Measurements from ENCODE around the gene ZC3HAV1. TPM values are rescaled to one million over a fixed set of nuclear protein-coding genes. Genes with fewer than 3 reads are reported as not detected.
"Not testable (repeated sequence)": the region's sequence is repeated elsewhere in the genome, so short reads cannot be mapped to it uniquely, and the experiment has no call there.

Gene ZC3HAV1
- total RNA-seq, 1 experiment from 2014 or later, result 23.4 TPM

DNA sequence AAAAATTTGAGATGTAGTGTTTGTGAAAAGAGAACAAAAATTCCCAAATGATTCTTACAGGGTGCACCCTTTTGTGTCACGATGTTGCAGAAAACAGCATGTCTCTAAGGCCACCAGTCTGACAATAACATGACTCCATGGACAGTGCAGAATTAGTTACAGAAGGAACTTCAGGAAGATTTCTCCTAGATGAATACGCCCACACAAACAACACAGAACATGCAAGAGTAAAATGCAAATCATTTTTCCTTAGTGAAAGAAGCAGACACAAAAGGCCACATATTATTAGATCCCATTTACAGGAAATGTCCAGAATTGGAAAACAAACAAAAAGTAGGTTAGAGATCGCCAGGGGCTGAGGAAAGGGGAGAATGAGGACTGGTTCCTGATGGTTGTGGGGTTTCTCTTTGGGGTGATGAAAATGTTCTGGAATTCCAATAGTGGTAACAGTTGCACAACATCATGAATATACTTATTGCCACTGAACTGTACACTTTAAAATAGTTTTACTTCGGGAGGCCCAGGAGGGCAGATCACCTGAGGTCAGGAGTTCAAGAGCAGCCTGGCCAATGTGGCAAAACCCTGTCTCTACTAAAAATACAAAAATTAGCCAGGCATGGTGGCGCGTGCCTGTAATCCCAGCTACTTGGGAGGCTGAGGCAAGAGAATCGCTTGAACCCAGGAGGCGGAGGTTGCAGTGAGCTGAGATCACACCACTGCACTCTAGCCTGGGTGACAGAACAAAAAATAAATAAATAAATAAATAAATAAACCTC is 10.2 kb downstream of the ZC3HAV1 start:
- DNase-seq, result no peak
- no peak overlapping the region for H3K4me3 ChIP-seq
- no peaks in the 10 kb centered on the region for H3K9me3 ChIP-seq
- H3K27me3 ChIP-seq, result no peaks in the 10 kb centered on the region
- no peaks in the 10 kb centered on the region; the same call in 1 of the 2 replicates for H3K36me3 ChIP-seq

DNA sequence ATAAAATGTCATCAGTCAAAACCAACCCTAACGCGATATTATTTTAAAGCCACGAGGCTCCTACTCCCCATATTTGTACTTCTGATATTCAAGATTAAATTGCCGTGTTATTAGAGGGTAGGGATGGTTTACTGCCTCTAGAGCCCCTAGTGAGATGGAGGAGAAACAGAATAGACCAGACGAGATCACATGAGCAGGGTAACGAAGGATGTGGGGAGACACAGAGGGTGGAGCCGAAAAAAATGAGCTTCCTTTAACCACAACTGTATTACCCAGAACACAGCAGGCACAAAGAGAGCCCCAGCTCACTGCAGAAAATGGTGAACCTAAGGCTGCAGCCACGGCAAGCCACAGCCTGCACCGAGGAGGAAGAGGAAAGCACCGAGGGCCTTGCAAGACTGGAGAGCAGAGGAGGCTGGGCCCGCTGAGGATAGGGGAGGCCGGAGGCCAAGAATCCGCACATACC is 14.3 kb downstream of the ZC3HAV1 start:
- no peaks in the 10 kb centered on the region for H3K9me3 ChIP-seq
- H3K36me3 ChIP-seq, result peaks cover 2% of the 10 kb centered on the region
- DNase-seq, result no peak
- H3K4me3 ChIP-seq, result no peak overlapping the region
- H3K27me3 ChIP-seq, result no peaks in the 10 kb centered on the region

DNA sequence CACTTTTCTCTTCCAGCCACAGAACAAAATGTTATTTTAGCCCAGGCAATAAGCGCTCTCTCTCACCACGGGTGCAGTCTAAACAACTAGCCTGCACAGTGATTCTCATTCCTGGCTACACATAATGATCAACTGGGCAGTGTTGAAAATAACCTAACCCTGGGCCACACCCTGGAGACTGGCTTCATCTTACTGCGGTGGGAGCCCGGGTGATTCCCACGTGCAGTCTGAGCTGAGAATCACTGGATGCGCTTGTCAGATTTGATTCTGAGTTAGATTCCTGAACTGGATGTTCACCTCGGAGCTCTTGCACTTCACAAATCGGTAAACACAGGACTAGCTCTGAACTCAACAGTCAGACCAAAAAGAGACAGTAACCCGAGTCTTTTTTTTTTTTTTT is 14.9 kb downstream of the ZC3HAV1 start:
- Histone ChIP-seq H3K36me3 (peaks cover 2% of the 10 kb centered on the region), H3K27me3 (no peaks in the 10 kb centered on the region), H3K4me3 (no peak overlapping the region), H3K9me3 (no peaks in the 10 kb centered on the region)
- DNase-seq, result no peak

GRCh38 chr7:139094030-139094429 is 15.5 kb downstream of the ZC3HAV1 start:
- no peaks in the 10 kb centered on the region for H3K9me3 ChIP-seq
- H3K4me3 ChIP-seq, result no peak overlapping the region
- H3K27me3 ChIP-seq, result no peaks in the 10 kb centered on the region
- DNase-seq, result no peak
- peaks cover 6% of the 10 kb centered on the region for H3K36me3 ChIP-seq

- H3K4me3 ChIP-seq, H3K36me3 ChIP-seq, DNase-seq, H3K27me3 ChIP-seq, H3K9me3 ChIP-seq: not testable (repeated sequence)
These were observed 16.0 kb downstream of the ZC3HAV1 start for GRCh38 chr7:139093512-139093911.

DNA sequence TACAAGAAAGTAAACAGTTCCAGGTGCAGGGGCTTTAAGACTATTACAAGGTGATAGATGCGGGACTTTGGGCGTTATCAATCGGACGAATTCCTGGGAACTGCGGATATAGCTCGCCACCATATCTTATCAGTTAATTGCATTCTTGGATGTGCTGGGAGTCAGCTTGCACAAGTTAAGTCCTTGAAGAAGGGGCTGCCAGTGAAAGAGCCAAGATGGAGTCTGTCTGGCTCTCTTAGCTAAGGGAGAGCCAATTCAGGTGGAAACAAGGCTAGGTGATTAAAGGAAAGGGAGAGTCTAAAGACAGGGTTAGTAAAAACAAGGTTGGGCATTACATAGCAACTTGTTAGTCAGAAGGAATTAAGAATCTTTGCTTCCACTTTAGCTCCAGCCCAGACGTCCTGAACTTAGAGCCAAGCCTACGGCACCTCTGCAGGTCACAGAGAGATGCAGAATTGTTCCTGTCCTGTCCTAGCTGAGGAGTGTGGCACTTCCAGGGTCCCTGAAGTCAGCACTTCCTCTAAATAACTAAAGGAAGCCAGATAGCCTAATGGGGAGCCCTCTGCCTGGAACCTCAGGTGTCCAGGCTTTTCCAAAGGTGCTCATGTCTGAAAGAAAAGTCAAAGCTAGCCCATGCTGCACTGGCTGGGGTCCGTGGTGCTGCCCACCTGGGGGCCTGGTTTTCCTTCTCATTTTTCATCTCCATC is 17.3 kb downstream of the ZC3HAV1 start:
- no peaks in the 10 kb centered on the region for H3K9me3 ChIP-seq
- no peak for DNase-seq
- H3K4me3 ChIP-seq, result no peak overlapping the region
- H3K27me3 ChIP-seq, result no peaks in the 10 kb centered on the region
- H3K36me3 ChIP-seq, result peaks cover 19% of the 10 kb centered on the region

GRCh38 chr7:139091677-139091996 is 17.9 kb downstream of the ZC3HAV1 start:
- Histone ChIP-seq H3K9me3 (no peaks in the 10 kb centered on the region), H3K4me3 (no peak overlapping the region), H3K27me3 (no peaks in the 10 kb centered on the region), H3K36me3 (peaks cover 23% of the 10 kb centered on the region)
- no peak for DNase-seq

DNA sequence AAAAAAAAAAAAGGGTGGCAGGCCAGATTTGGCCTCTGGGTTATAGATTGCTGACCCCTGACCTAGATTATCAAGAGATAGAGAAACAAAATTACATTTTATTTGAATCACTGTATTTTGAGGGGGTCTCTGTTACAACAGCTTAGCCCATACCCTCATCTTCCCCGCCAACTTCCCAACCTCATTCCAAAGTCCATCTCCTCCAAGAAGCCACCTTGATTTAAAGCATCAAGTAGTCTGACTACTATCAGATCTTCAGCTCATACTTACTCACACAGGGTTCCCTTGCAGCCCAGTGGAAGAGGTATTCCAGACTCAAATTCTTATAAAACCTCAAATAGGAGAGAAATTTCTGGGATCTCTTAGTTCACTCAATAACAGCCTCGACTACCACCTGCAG is 20.4 kb downstream of the ZC3HAV1 start:
- DNase-seq, result no peak
- H3K9me3 ChIP-seq, result no peaks in the 10 kb centered on the region
- no peak overlapping the region for H3K4me3 ChIP-seq
- H3K36me3 ChIP-seq, result peaks cover 34% of the 10 kb centered on the region
- no peaks in the 10 kb centered on the region for H3K27me3 ChIP-seq

DNA sequence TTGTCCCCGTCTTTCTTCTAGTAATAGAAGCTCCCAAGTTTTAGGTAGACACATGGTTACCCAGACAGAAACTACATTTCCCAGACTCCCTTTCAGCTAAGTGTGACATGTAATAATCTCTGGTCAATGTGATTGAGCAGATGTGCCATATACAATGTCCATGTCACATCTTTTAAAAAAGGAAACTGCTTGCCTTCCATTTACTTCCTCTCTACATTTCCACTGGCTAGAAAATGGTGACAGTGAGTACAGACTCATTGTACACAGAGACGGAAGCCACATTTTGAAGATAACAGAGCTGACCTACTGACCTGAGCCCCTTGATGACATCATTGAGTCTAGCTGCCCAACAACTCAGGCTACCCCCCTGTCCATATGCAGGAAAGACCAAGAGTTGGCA is 21.3 kb downstream of the ZC3HAV1 start:
- no peaks in the 10 kb centered on the region for H3K9me3 ChIP-seq
- no peak for DNase-seq
- H3K36me3 ChIP-seq, result peaks cover 33% of the 10 kb centered on the region
- H3K4me3 ChIP-seq, result no peak overlapping the region
- no peaks in the 10 kb centered on the region for H3K27me3 ChIP-seq

DNA sequence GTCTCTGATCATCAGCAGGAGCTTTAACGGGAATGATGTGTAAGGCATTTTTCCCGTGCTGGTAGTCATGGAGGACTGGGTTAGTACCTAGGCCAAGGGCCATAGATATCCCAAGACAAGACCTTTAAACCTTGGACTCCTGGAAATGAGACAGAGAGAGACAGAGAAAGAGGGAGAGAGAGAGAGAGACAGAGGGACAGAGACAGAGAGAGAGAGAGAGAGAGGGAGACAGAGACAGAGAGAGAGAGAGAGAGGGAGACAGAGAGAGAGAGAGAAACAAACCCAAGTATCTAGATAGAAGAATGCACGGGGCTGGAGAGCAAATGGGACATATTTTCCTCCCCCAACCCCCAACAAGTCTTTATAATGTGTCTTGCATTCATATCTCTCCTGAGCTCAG is 22.3 kb downstream of the ZC3HAV1 start:
- Histone ChIP-seq H3K9me3 (no peaks in the 10 kb centered on the region), H3K27me3 (no peaks in the 10 kb centered on the region), H3K4me3 (no peak overlapping the region), H3K36me3 (peaks cover 40% of the 10 kb centered on the region)
- DNase-seq, result no peak

DNA sequence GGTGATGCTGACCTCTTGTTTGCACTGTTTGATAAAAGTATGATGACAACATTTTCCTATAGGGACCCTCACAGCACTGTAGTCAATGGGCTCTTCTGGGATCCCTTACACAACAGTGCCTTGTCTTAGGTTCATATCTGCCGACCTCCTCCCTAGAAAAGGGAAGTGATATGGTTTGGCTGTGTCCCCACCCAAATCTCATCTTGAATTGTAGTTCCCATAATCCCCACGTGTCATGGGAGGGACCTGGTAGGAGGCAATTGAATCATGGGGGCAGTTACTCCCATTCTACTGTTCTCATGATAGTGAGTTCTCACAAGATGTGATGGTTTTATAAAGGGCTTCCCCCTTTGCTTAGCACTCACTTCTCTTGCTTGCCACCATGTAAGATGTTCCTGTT is 23.1 kb downstream of the ZC3HAV1 start:
- H3K9me3 ChIP-seq, result no peaks in the 10 kb centered on the region
- H3K27me3 ChIP-seq, result no peaks in the 10 kb centered on the region
- H3K4me3 ChIP-seq, result no peak overlapping the region
- no peak for DNase-seq
- H3K36me3 ChIP-seq, result peaks cover 46% of the 10 kb centered on the region

DNA sequence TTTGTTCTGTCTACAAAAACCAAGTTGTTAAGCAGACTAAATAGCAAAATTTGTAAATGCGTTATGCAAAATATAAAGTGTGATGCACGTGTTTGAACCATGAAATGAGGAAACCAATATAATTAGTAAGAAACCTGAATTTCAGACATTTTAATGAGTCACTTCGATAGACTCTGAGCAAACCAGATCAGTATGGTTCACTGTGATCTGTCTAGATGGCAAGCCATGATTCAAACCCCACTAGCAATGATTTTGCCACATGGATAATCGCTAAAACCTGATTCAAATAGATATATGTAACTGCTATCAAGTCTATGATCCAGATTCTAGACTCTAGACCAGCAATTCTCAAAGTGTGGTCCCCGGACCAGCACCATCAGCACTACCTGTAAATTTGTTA is 24.8 kb downstream of the ZC3HAV1 start:
- no peak for DNase-seq
- no peak overlapping the region for H3K4me3 ChIP-seq
- no peaks in the 10 kb centered on the region for H3K27me3 ChIP-seq
- peaks cover 53% of the 10 kb centered on the region for H3K36me3 ChIP-seq
- no peaks in the 10 kb centered on the region for H3K9me3 ChIP-seq

DNA sequence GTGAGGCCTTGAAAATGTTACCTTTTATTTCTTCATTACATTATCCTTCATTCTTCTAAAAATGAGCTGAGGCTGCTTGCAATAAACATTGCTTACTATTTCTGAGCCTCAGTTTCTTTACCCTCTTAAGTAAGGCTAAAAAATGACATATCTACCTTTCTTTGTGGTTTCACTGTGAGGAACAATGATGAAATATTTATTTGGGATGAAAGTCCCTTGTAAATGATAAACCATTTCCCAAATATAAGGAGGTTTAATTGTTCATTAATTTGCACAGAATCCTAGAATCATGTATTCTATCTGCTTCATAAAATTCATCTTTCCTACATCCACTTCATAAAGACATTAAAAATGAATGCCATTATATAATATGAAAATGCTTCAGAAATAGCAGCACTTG is 27.9 kb downstream of the ZC3HAV1 start:
- Histone ChIP-seq H3K9me3 (no peaks in the 10 kb centered on the region), H3K36me3 (peaks cover 54% of the 10 kb centered on the region), H3K27me3 (no peaks in the 10 kb centered on the region), H3K4me3 (no peak overlapping the region)
- DNase-seq, result no peak

DNA sequence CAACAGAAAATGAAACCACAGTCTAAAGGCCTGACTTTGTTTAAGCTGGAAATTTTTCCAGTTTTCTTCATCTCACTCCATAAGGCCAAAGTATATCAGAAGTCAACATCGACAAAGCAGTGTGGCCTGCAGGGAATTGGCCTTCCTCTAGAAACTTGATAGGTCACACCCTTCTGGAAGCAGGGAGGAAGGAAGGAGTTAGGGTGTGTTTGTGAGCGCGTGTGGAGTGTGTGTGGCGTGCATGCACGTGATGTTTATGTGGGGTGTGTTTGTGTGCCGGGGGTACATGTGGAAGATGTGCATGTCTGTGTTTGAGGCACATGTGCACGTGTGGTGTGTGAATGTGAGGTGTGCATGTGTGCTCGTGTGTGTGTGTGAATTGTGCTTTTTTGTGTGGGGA is 28.6 kb downstream of the ZC3HAV1 start:
- Histone ChIP-seq H3K27me3 (no peaks in the 10 kb centered on the region), H3K9me3 (no peaks in the 10 kb centered on the region), H3K4me3 (no peak overlapping the region), H3K36me3 (peaks cover 56% of the 10 kb centered on the region)
- DNase-seq, result no peak

DNA sequence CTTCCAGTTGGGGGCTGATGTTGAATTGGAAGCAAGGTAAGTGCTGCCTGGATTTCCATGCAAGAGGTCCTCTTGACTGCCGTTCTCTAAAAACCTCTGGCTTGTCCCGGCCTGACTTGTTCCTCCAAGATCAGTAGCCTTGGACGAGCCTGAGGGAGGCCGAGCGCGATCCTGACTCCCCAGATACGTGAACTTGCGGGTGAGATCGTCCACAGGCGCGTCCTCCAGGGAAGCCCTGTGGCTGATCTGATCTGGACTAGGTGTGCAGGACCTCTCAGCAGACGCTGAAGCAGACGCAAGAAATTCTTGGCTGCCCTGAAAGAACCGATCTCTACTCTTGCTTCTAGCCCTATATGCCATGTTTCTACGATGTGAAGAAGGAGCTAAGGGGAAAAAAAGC is 29.7 kb downstream of the ZC3HAV1 start:
- DNase-seq, result no peak
- H3K4me3 ChIP-seq, result no peak overlapping the region

DNA sequence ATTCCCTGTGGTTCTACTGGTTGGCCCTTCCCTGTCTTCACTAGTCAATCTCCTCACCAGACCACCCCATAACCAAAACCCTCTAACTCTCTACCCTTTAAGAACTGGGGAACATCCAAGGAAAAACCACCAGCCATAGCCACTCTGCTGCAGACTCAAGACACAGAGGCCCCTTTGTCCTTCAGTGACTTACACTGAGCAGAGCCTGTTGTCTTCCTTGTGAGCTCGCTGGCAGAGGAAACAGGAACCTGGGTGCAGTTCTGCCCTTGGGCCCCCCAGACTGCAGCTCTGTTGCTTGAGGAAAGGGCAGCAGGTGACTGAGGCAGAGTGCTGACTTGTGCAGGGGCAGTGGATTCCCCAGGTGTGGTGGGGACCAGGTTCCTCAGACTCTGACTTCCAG is 30.6 kb downstream of the ZC3HAV1 start:
- Histone ChIP-seq H3K27me3 (no peaks in the 10 kb centered on the region), H3K9me3 (no peaks in the 10 kb centered on the region), H3K36me3 (peaks cover 54% of the 10 kb centered on the region), H3K4me3 (no peak overlapping the region)
- no peak for DNase-seq

More for the DNA sequence above, 29.7 kb downstream of the ZC3HAV1 start:
- H3K9me3 ChIP-seq, result no peaks in the 10 kb centered on the region
- H3K27me3 ChIP-seq, result no peaks in the 10 kb centered on the region
- peaks cover 56% of the 10 kb centered on the region for H3K36me3 ChIP-seq

DNA sequence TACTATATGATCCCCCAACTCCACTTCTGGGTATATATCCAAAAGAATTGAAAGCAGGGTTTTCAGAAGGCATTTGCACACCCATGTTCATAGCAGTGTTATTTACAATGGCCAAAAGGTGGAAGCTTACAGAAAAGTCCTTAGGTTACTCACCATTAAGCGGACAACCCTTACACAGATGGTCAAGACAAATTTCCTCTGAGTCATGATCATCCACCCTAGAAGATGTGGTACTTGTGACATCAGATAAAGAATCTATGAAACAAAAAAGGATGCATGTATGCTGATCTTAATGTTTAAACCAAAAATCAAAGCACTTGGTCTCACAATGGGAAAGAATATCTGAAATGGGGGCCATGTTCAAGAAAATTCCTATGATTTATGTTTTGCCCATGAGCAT is 31.1 kb downstream of the ZC3HAV1 start:
- Histone ChIP-seq H3K36me3 (peaks cover 59% of the 10 kb centered on the region), H3K9me3 (no peaks in the 10 kb centered on the region), H3K27me3 (no peaks in the 10 kb centered on the region), H3K4me3 (no peak overlapping the region)
- no peak for DNase-seq

DNA sequence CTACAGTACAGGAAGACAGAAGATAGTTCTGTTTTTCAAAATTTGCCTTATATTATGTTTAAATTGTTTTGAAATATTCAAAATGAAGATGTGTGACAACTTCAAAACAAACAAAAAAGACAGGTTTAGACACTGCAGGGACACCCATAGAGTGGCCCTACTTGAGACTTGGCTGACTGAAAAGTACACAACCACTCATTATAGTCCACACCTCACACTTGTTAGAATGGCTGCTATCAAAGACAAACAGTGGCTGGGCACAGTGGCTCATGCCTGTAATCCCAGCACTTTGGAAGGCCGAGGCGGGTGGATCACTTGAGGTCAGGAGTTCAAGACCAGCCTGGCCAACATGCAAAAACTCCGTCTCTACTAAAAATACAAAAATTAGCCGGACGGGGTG is 31.8 kb downstream of the ZC3HAV1 start:
- H3K36me3 ChIP-seq, result peaks cover 61% of the 10 kb centered on the region
- H3K4me3 ChIP-seq, H3K27me3 ChIP-seq, H3K9me3 ChIP-seq, DNase-seq: not testable (repeated sequence)

Data from MG63 (cell line).